K562 (cell line): Measurements from ENCODE around the gene CRAT. TPM values are rescaled to one million over a fixed set of nuclear protein-coding genes. Genes with fewer than 3 reads are reported as not detected.

Source experiments
- AFF1 ChIP-seq, 2 experiments: fragments of 450-650 bp; IDR thresholded peaks; 2 replicates each; pipeline ENCODE4 v1.6.1; 2018; ENCODE audit warnings: mild to moderate bottlenecking in 2 of 2, low read depth in 1 of 2; ENCODE audit not compliant: partially characterized antibody in 2 of 2
- BMI1 ChIP-seq: fragments of 150-350 bp; IDR thresholded peaks from 2 replicates; pipeline ENCODE4 v1.6.1; 2014; ENCODE audit warnings: low read length
- CHD1 ChIP-seq: fragments of 200-600 bp; sonication (generic); IDR thresholded peaks from one replicate; pipeline ENCODE4 v1.6.1; 2012; ENCODE audit warnings: mild to moderate bottlenecking, moderate library complexity, low read length, inconsistent platforms
- KDM5B ChIP-seq: fragments of 200-600 bp; sonication (generic); IDR thresholded peaks from 2 replicates; pipeline ENCODE4 v1.6.1; 2012; ENCODE audit warnings: low read depth, mild to moderate bottlenecking, moderate library complexity, low read length, control low read depth, inconsistent platforms; ENCODE audit not compliant: insufficient replicate concordance
- L3MBTL2 ChIP-seq: fragments of 450-650 bp; IDR thresholded peaks from 2 replicates; pipeline ENCODE4 v1.6.1; 2016; ENCODE audit warnings: mild to moderate bottlenecking, moderate library complexity
- NELFE ChIP-seq: IDR thresholded peaks from 2 replicates; pipeline ENCODE4 v1.6.1; 2011; ENCODE audit warnings: mild to moderate bottlenecking; ENCODE audit not compliant: insufficient read depth, insufficient read length
- NR4A1 ChIP-seq, 2 experiments: fragments of 250-450 bp in 1 of 2; fragments of 450-650 bp in 1 of 2; sonication (Bioruptor Pico) in 1 of 2; IDR thresholded peaks; 2 replicates each; pipeline versions ENCODE4 v1.4.0 to v1.6.1; 2016 to 2020; ENCODE audit warnings: mild to moderate bottlenecking in 2 of 2, missing compliant biosample characterization in 1 of 2, missing genetic modification characterization in 1 of 2, moderate library complexity in 1 of 2
- PURB ChIP-seq: sonication (generic); formaldehyde crosslinking; IDR thresholded peaks from 2 replicates; pipeline ENCODE4 v1.9.0; 2021; ENCODE audit warnings: low read depth, mild to moderate bottlenecking, missing genetic modification reagents
- SMAD4 ChIP-seq: fragments of 250-450 bp; sonication (Bioruptor Pico); conservative IDR thresholded peaks from 2 replicates; pipeline ENCODE4 v1.8.0; 2021; ENCODE audit warnings: inconsistent platforms, mild to moderate bottlenecking, moderate library complexity
- TCFL5 ChIP-seq: fragments of 250-450 bp; sonication (Bioruptor Pico); conservative IDR thresholded peaks from 2 replicates; pipeline ENCODE4 v1.6.1; 2021; ENCODE audit warnings: mild to moderate bottlenecking, moderate library complexity, matching md5 sums
- THRB ChIP-seq: fragments of 450-650 bp; formaldehyde crosslinking; conservative IDR thresholded peaks from 2 replicates; pipeline ENCODE4 v1.4.0; 2022; ENCODE audit warnings: mild to moderate bottlenecking, missing genetic modification characterization
- ZNF24 ChIP-seq: fragments of 450-650 bp; IDR thresholded peaks from 2 replicates; pipeline ENCODE4 v1.6.1; 2016
- ZNF41 ChIP-seq: fragments of 250-450 bp; sonication (Bioruptor Pico); conservative IDR thresholded peaks from 2 replicates; pipeline ENCODE4 v1.4.0; 2020; ENCODE audit warnings: mild to moderate bottlenecking
- ZNF76 ChIP-seq: fragments of 250-450 bp; sonication (Bioruptor Pico); IDR thresholded peaks from 2 replicates; pipeline ENCODE4 v1.4.0; 2020; ENCODE audit warnings: mild to moderate bottlenecking, moderate library complexity, borderline replicate concordance
- ZNF830 ChIP-seq: fragments of 250-450 bp; sonication (Bioruptor Pico); IDR thresholded peaks from 2 replicates; pipeline ENCODE4 v1.5.0; 2021; ENCODE audit warnings: mild to moderate bottlenecking
- ZSCAN32 ChIP-seq: fragments of 450-650 bp; formaldehyde crosslinking; IDR thresholded peaks from 2 replicates; pipeline ENCODE4 v1.4.0; 2020; ENCODE audit warnings: mild to moderate bottlenecking, moderate library complexity
- polyA plus RNA-seq, 8 experiments: library from polyadenylated mRNA; depleted of rRNA in 4 of 8; stranded (reverse) in 5 of 8; unstranded in 3 of 8; fragments of >200 nt; fragmentation: Nextera tagmentation in 2 of 8; fragmentation: Illumina TruSeq in 1 of 8; extraction: Ambion mirVana in 2 of 8; extraction: Trizol in 1 of 8; gene quantifications; 2 replicates each; pipeline versions ENCODE4 v1.2.1 to v1.2.3, GENCODE V29; 2011 to 2014; ENCODE audit warnings: inconsistent platforms in 1 of 8, missing spikeins in 1 of 8
- total RNA-seq, 7 experiments: library from RNA; depleted of rRNA in 6 of 7; stranded (reverse); fragments of >200 nt in 6 of 7; fragmentation: Illumina TruSeq in 2 of 7; extraction: Trizol in 2 of 7; gene quantifications; 2 replicates each; pipeline versions ENCODE4 v1.2.1 to v1.2.3, GENCODE V29; 2011 to 2021; ENCODE audit warnings: low replicate concordance in 1 of 7
- TF ChIP-seq, protein P1 (sequence below): fragments of 450-650 bp; IDR thresholded peaks from 2 replicates; pipeline ENCODE4 v1.6.1; 2016; ENCODE audit warnings: low read depth, mild to moderate bottlenecking, moderate library complexity
- TF ChIP-seq, protein P2 (sequence below): fragments of 250-450 bp; sonication (Bioruptor Pico); IDR thresholded peaks from 2 replicates; pipeline ENCODE4 v1.8.0; 2021; ENCODE audit warnings: borderline replicate concordance, mild to moderate bottlenecking, moderate library complexity; ENCODE audit not compliant: poor library complexity, severe bottlenecking

The CRAT gene
- total and polyA plus RNA-seq, 9 of the 15 experiments (the other 6 are each of a cell fraction or from before 2014, with no cell fraction given), result 0.20 to 13.8 (median 5.4) TPM

DNA sequence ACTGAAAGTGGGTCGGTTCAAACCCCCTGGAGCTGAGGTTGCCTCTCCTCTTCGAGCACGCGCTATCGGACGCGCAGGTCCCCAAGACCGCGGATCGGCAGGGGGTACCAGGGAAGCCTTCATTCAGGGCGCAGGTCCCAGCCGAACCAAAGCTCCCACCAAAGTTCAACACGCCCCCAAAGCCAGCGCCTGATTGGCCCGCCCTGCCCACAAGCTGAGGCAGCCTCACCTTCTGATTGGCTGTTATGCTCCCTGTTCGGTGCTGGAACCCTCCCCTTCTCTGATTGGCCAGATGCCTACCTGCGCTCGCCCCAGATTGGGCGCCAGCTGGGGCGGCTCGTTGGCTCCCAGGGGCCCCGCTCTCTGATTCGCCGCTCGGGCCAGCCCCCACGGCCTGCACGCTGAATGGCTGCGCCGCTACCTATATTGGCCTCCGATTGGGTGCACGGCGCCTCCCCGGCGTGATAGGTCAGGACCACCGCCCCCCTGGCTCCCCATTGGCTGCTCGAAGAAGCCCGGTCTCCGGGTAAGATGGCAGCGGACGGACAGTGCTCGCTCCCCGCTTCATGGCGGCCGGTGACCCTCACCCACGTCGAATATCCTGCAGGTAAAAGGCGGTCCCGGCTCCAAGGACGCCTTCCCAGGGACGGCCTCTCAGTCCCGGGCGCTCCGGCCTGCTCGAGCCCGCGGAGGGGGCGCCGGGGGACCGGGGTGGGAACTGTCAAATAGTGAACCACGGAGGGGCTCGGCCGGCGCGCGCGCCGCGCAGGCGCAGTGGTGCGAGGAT is 29.8 kb downstream of the CRAT start, which contains the start of gene DOLPP1 (continued):
- no peak; the same call in 1 of the 2 replicates for TF ChIP-seq THRB
- TF ChIP-seq SMAD4 (CRISPR knock-in tag), result peak; percentile 92
- no peak for TF ChIP-seq AFF1 (IDR thresholded peaks at IDR 0.05; ENCODE audit: low read depth in 1 of 2, partially characterized antibody in 2 of 2)
- TF ChIP-seq CHD1, result no peak
- no peak for TF ChIP-seq ZNF24
- TF ChIP-seq ZSCAN32 (CRISPR knock-in tag), result no peak
- 0 out of 2 replicates have a peak, but pooled peaks have one; percentile 82 for TF ChIP-seq ZNF76 (CRISPR knock-in tag)
- no peak for TF ChIP-seq BMI1
- no peak for TF ChIP-seq PURB (CRISPR knock-in tag)
- TF ChIP-seq, protein P1, sequence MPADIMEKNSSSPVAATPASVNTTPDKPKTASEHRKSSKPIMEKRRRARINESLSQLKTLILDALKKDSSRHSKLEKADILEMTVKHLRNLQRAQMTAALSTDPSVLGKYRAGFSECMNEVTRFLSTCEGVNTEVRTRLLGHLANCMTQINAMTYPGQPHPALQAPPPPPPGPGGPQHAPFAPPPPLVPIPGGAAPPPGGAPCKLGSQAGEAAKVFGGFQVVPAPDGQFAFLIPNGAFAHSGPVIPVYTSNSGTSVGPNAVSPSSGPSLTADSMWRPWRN, result no peak
- TF ChIP-seq ZNF41 (CRISPR knock-in tag), result no peak; the same call in 1 of the 2 replicates
- TF ChIP-seq NR4A1 (CRISPR knock-in tag; IDR thresholded peaks at IDR 0.05), result peak; percentile 83; the same call in 1 of the 2 replicates
- peak; percentile 95 for TF ChIP-seq NR4A1 (tag; IDR thresholded peaks at IDR 0.05)
- TF ChIP-seq ZNF830, result no peak
- TF ChIP-seq NELFE, result no peak
- no peak for TF ChIP-seq TCFL5 (CRISPR knock-in tag)
- TF ChIP-seq, protein P2, sequence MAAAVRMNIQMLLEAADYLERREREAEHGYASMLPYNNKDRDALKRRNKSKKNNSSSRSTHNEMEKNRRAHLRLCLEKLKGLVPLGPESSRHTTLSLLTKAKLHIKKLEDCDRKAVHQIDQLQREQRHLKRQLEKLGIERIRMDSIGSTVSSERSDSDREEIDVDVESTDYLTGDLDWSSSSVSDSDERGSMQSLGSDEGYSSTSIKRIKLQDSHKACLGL, result peak; percentile 37
- peak; percentile 79 for TF ChIP-seq KDM5B
- 0 out of 2 replicates have a peak, but pooled peaks have one; percentile 6 for TF ChIP-seq L3MBTL2
